GM21360 (cell line): ENCODE data around the gene THY1.

Experiments
- ATAC-seq: cut with Tn5 transposase; IDR thresholded peaks from one replicate; pipeline ENCODE4 v1.9.1; 2021; ENCODE audit warnings: mild to moderate bottlenecking, moderate library complexity; ENCODE audit not compliant: unreplicated experiment

The THY1 gene

DNA sequence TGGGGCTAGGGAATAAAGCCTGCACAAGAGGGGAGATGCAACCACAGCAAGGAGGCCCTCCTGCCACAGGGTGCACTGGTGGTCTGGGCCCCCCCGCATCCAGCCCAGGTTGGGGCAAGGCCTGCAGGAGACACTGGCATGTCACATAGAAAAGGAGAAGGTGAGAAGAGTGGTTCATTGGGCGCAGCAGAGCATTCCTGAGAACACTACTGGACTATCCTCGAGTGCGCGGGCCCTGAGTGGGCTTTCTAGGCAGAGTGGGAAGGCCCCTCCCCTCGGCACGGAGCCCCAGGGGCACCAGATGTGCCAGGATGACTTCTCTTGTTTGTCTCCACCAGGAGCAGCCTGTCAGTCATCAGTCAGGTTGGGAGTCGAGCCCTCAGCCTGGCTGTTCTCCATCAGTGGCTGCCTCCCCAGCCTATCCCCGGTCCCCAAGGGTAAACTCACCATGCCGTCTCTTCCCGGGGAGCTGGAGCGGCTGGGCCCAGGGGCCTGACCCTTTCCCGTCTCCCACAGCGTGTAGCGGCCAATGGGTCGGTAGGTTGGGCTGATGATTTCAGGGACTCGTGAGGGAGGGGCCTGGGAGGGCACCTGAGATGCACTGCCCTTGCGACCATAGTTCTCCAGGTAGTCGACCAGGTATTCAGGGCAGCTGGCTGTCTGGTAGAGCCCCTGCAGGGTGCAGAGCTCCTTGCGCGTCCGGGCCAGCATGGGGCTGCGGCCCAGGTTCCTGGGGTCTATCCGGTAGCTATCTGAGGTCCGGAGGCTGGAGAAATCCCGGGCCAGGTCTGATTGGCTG, 50.5 kb downstream of the THY1 start:
- ATAC-seq = no peak

DNA sequence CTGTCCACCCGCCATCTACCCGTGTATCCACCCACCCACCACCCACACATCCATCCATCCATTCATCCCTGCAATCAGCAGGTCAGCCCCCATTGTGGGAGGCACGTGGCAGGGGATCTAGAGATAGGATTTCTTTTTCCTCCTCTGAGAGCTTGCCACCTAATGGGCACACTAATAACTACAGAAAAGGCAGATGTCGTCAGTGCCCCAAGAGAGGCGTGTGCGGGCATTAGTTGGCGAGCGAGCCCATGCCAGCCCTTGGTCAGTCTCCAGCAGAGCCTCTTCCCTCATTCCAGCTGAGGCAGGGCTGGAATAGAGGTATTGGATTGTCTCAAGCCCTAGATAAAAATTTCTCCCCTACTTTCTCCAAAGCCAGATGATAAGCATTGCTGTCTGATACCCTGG, 51.2 kb downstream of the THY1 start:
- no peak for ATAC-seq

DNA sequence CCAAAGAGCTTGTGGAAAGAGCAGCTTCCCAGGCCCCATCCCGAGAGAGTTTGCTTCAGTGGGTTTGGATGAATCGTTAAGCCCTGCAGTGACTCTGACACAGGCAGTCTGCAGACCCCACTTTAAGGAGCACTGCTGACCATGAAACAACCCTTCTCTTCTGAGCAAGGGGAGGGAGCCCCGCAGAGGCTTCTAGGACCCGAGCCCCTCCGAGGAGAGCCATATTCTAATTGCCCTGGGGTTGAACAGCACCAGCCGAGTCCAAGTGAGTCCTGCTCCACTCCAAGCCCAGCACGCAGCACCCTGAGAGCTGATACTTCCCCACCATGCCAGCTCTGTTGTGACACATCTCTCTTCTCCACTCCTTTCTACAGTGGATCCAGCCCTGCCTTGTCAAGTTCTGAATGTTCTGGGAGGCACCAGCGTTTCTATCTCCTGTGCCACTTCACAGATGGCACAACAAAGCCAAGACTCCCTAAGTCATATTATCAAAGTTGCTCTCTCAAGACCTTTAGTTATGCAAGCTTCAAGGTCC, 51.8 kb downstream of the THY1 start:
- ATAC-seq = no peak

DNA sequence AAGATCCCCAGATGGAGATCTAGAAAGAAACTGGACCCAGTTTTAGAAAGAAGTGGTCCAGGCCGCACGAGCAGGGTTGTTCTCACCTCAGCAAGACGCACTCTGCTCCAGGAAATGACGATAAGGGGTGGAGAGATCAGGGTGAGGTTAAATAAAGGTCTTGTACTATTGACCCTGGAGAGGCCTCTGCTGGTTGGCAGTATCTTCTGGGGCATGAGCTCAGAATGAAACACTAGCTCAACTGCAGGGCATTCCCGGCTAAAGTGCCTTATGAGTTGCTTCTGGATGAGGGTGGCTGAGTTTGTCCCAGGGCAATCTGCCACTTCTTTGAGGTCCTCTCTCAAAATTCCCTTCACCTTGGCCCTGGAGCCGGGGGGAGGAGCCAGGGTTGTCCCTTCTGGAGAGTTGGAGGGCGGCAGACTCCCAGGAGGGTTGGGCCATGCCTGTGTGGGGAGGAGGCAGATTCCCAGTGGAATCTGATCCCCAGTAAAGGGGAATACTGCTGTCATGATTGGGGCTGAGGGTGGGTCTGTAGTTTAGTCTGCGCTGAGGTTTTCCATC, 52.4 kb downstream of the THY1 start:
- no peak for ATAC-seq

DNA sequence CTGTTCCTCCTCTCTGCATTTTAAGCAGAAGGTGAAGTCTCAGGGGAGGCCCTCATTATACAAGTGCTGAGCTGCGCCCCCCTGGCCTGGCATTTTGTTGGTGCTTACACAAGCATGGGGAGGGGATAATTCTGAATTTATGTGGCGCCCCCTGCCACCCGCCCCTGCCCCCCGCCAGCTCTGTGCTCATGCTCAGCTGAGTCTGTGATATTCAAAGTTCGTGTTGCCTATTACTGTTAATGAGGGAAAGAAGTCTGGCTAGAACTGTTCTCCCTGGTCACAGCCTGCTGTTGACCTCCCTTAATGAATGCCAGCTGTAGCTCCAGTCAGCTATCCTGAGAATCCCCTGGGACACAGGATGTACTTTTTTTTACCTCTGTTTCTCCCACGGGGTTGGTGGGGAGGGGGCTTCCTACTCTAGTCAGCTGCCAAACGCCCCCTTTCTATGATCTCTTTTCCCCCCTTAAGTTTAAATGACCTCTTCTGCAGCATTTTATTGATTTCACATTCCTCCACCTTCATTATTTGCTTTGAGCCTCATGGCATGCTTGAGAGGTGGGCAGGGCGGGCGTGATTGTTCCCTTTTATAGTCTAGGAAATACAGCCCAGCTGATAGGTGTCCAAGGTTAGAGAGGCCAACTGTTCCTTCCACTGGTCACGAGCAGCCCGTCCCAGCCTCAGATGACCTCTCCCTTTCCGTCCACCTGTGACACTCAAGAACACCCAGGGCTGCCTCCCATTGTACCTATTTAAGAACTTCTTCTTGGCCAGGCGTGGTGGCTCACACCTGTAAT, 53.6 kb downstream of the THY1 start:
- ATAC-seq = no peak

DNA sequence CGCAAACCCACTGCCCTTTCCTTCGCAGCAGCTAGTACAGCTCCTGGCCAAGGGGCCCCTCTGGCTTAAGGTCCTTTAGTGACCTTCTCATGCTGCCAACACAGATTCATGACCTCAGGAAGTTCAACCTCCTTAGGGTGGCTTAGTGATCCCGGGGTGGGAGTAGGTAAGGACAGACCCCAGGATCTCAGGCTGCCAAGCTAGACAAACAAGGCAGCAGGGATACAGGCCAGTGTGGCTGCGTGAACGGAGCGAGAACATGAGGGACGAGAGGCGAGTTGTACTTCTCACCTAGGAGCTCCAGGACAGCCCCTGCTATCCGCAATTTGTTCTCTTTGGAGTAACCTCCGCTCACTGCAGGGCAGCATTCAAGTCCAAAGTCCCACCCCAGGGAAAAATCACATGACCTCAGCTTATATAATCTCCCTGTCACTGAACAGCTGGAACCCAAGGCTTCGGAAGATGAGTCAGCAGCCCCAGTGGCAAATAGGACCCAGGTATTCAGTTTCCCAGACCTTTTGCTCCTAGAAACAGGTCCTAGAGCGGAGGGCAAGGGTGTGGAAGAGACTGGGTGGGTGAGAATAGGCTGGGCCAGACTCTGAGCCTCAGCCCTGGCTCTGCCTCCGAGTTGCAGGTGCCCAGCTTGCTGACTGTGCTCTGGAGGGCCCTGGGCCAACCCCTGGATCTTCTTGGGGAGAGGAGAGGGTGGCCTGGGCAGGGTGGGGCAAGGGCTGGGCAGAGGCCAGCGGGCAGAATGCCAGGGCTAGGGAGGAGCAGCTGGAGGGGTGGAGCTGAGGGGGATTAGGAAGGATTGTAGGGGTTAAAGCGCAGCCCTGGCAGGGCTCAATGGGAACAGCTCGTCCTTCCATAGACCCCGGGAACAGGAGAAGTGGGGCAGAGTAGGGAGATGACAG, 54.6 kb downstream of the THY1 start:
- ATAC-seq = no peak

DNA sequence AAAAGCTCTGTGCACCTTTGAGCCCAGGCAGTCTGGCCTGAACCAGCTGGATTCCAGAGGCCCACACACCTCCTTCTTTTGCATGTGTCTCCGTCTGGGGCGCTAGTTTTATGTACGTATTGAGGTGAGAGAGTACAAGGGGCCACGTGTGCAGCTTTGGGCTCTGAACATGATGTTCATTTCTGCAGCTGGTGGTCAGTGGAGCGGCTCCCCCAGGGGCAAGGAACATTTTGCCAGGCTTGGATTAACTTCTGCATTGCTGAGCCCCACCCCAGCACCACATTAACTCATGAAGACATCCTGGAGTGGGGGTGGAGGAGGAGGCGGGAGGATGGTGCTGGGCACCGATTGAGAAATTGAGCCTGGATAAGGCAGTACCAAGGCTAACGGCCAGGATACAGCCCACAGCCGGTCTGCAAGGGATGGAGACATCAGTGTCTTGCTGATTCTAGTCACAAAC, 55.3 kb downstream of the THY1 start:
- no peak for ATAC-seq
